SJSA1 (cell line): Measurements from ENCODE around the gene JUP. TPM values are rescaled to one million over a fixed set of nuclear protein-coding genes. Genes with fewer than 3 reads are reported as not detected.

Source experiments
- DNase-seq, 2 experiments: peaks; one replicate each; pipeline ENCODE4 v3.0.0-alpha.2; 2015 to 2020; ENCODE audit warnings: low spot score in 2 of 2, low read depth in 1 of 2
- H3K27ac ChIP-seq: fragments of 250-450 bp; sonication (Bioruptor Pico); 2 replicates; pipeline ENCODE4 v1.5.1; 2020; ENCODE audit warnings: mild to moderate bottlenecking, moderate library complexity
- H3K27me3 ChIP-seq: fragments of 250-450 bp; sonication (Bioruptor Pico); replicated peaks from 2 replicates; pipeline ENCODE4 v1.5.1; 2020; ENCODE audit warnings: mild to moderate bottlenecking, moderate library complexity
- H3K36me3 ChIP-seq: fragments of 250-450 bp; sonication (Bioruptor Pico); 2 replicates; pipeline ENCODE4 v1.5.1; 2020; ENCODE audit warnings: mild to moderate bottlenecking
- H3K4me1 ChIP-seq: fragments of 250-450 bp; sonication (Bioruptor Pico); replicated peaks from 2 replicates; pipeline ENCODE4 v1.6.1; 2021; ENCODE audit warnings: mild to moderate bottlenecking
- H3K4me3 ChIP-seq: fragments of 250-450 bp; sonication (Bioruptor Pico); 2 replicates; pipeline ENCODE4 v1.5.1; 2020; ENCODE audit warnings: mild to moderate bottlenecking
- H3K9me3 ChIP-seq: fragments of 250-450 bp; sonication (Bioruptor Pico); replicated peaks from 2 replicates; pipeline ENCODE4 v1.5.1; 2020; ENCODE audit warnings: mild to moderate bottlenecking
- total RNA-seq: library from RNA; depleted of rRNA; stranded (reverse); fragments of >200 nt; shearing (Covaris generic); gene quantifications from 2 replicates; pipeline ENCODE4 v1.2.3, GENCODE V29; 2014

Gene JUP
- total RNA-seq, 1 experiment from 2014 or later = 2.2 TPM

- Histone ChIP-seq H3K9me3 (no peaks in the 10 kb centered on the region), H3K27me3 (no peaks in the 10 kb centered on the region), H3K4me1 (no peaks in the 10 kb centered on the region), H3K27ac (no peak overlapping the region), H3K4me3 (no peak overlapping the region), H3K36me3 (no peaks in the 10 kb centered on the region)
- no peak for DNase-seq
These were observed 19.0 kb downstream of the JUP start for GRCh38 chr17:41767324-41768042.

- no peak for DNase-seq
- H3K27me3 ChIP-seq = no peaks in the 10 kb centered on the region
- H3K36me3 ChIP-seq = no peaks in the 10 kb centered on the region
- no peak overlapping the region for H3K27ac ChIP-seq
- H3K9me3 ChIP-seq = no peaks in the 10 kb centered on the region
- H3K4me3 ChIP-seq = no peak overlapping the region
- H3K4me1 ChIP-seq = no peaks in the 10 kb centered on the region
These were observed 20.4 kb downstream of the JUP start for GRCh38 chr17:41766135-41766534.

GRCh38 chr17:41763327-41763726 is 23.2 kb downstream of the JUP start:
- Histone ChIP-seq H3K4me3 (no peak overlapping the region), H3K27me3 (no peaks in the 10 kb centered on the region), H3K36me3 (no peaks in the 10 kb centered on the region), H3K4me1 (no peaks in the 10 kb centered on the region), H3K27ac (no peak overlapping the region), H3K9me3 (no peaks in the 10 kb centered on the region)
- no peak for DNase-seq

GRCh38 chr17:41762841-41763240 is 23.7 kb downstream of the JUP start:
- no peak for DNase-seq
- Histone ChIP-seq H3K4me3 (no peak overlapping the region), H3K27me3 (no peaks in the 10 kb centered on the region), H3K36me3 (no peaks in the 10 kb centered on the region), H3K9me3 (no peaks in the 10 kb centered on the region), H3K4me1 (no peaks in the 10 kb centered on the region), H3K27ac (no peak overlapping the region)

GRCh38 chr17:41762391-41762790 is 24.1 kb downstream of the JUP start:
- Histone ChIP-seq H3K36me3 (no peaks in the 10 kb centered on the region), H3K9me3 (no peaks in the 10 kb centered on the region), H3K27me3 (no peaks in the 10 kb centered on the region), H3K4me3 (no peak overlapping the region), H3K4me1 (no peaks in the 10 kb centered on the region), H3K27ac (no peak overlapping the region)
- DNase-seq = no peak

- Histone ChIP-seq H3K4me3 (no peak overlapping the region), H3K27ac (no peak overlapping the region), H3K9me3 (no peaks in the 10 kb centered on the region), H3K36me3 (no peaks in the 10 kb centered on the region), H3K4me1 (no peaks in the 10 kb centered on the region), H3K27me3 (no peaks in the 10 kb centered on the region)
- no peak for DNase-seq
These were observed 25.6 kb downstream of the JUP start for GRCh38 chr17:41760878-41761277.

GRCh38 chr17:41758601-41759000 is 27.9 kb downstream of the JUP start:
- H3K4me1 ChIP-seq = no peaks in the 10 kb centered on the region
- H3K36me3 ChIP-seq = no peaks in the 10 kb centered on the region
- no peak overlapping the region for H3K27ac ChIP-seq
- H3K9me3 ChIP-seq = no peaks in the 10 kb centered on the region
- no peak for DNase-seq
- no peaks in the 10 kb centered on the region for H3K27me3 ChIP-seq
- H3K4me3 ChIP-seq = no peak overlapping the region

- Histone ChIP-seq H3K27ac (no peak overlapping the region), H3K27me3 (no peaks in the 10 kb centered on the region), H3K36me3 (no peaks in the 10 kb centered on the region), H3K4me3 (no peak overlapping the region), H3K9me3 (no peaks in the 10 kb centered on the region), H3K4me1 (no peaks in the 10 kb centered on the region)
- no peak for DNase-seq
These were observed 32.4 kb downstream of the JUP start for GRCh38 chr17:41754066-41754465.

GRCh38 chr17:41751288-41751687 is 35.2 kb downstream of the JUP start:
- H3K4me3 ChIP-seq = no peak overlapping the region
- H3K27me3 ChIP-seq = no peaks in the 10 kb centered on the region
- H3K27ac ChIP-seq = no peak overlapping the region
- DNase-seq = no peak
- no peaks in the 10 kb centered on the region for H3K36me3 ChIP-seq
- no peaks in the 10 kb centered on the region for H3K4me1 ChIP-seq
- H3K9me3 ChIP-seq = no peaks in the 10 kb centered on the region

GRCh38 chr17:41750862-41751261 is 35.6 kb downstream of the JUP start:
- Histone ChIP-seq H3K36me3 (no peaks in the 10 kb centered on the region), H3K4me1 (no peaks in the 10 kb centered on the region), H3K4me3 (no peak overlapping the region), H3K27ac (no peak overlapping the region), H3K9me3 (no peaks in the 10 kb centered on the region), H3K27me3 (no peaks in the 10 kb centered on the region)
- no peak for DNase-seq

GRCh38 chr17:41748275-41748674 is 38.2 kb downstream of the JUP start:
- no peaks in the 10 kb centered on the region for H3K4me1 ChIP-seq
- H3K4me3 ChIP-seq = no peak overlapping the region
- H3K9me3 ChIP-seq = no peaks in the 10 kb centered on the region
- no peak for DNase-seq
- H3K27me3 ChIP-seq = no peaks in the 10 kb centered on the region
- H3K36me3 ChIP-seq = no peaks in the 10 kb centered on the region
- H3K27ac ChIP-seq = no peak overlapping the region

- no peaks in the 10 kb centered on the region for H3K36me3 ChIP-seq
- no peak overlapping the region for H3K4me3 ChIP-seq
- peaks cover 3% of the 10 kb centered on the region; the same call in 1 of the 2 replicates for H3K4me1 ChIP-seq
- no peaks in the 10 kb centered on the region for H3K9me3 ChIP-seq
- no peak for DNase-seq
- peaks cover 9% of the 10 kb centered on the region for H3K27me3 ChIP-seq
- no peak overlapping the region for H3K27ac ChIP-seq
These were observed 44.8 kb downstream of the JUP start for GRCh38 chr17:41741709-41742108.

- no peak overlapping the region for H3K4me3 ChIP-seq
- peaks cover 20% of the 10 kb centered on the region for H3K27me3 ChIP-seq
- no peaks in the 10 kb centered on the region for H3K9me3 ChIP-seq
- DNase-seq = no peak
- H3K36me3 ChIP-seq = no peaks in the 10 kb centered on the region
- H3K27ac ChIP-seq = no peak overlapping the region
- H3K4me1 ChIP-seq = peaks cover 3% of the 10 kb centered on the region; the same call in 1 of the 2 replicates
These were observed 46.0 kb downstream of the JUP start for GRCh38 chr17:41740506-41740905.

- Histone ChIP-seq H3K27ac (no peak overlapping the region), H3K4me1 (peaks cover 3% of the 10 kb centered on the region), H3K36me3 (no peaks in the 10 kb centered on the region), H3K4me3 (no peak overlapping the region), H3K9me3 (no peaks in the 10 kb centered on the region), H3K27me3 (peaks cover 27% of the 10 kb centered on the region)
- no peak for DNase-seq
These were observed 46.7 kb downstream of the JUP start for GRCh38 chr17:41739661-41740352.
